K562 (cell line): Measurements from ENCODE around the gene LMOD1. TPM values are rescaled to one million over a fixed set of nuclear protein-coding genes. Genes with fewer than 3 reads are reported as not detected.

Experiments used
- MEIS2 ChIP-seq: fragments of 450-650 bp; IDR thresholded peaks from 2 replicates; pipeline ENCODE4 v1.6.1; 2014; ENCODE audit warnings: mild to moderate bottlenecking; ENCODE audit not compliant: partially characterized antibody
- MYNN ChIP-seq, 2 experiments: sonication (generic); formaldehyde crosslinking in 1 of 2; IDR thresholded peaks; 2 replicates each; pipeline versions ENCODE4 v1.5.0 to v1.6.1; 2016 to 2020; ENCODE audit warnings: antibody characterized with exemption in 1 of 2, missing genetic modification reagents in 1 of 2
- NR2F6 ChIP-seq: fragments of 450-650 bp; formaldehyde crosslinking; IDR thresholded peaks from 2 replicates; pipeline ENCODE4 v1.4.0; 2020; ENCODE audit warnings: mild to moderate bottlenecking
- OTX1 ChIP-seq: fragments of 450-650 bp; formaldehyde crosslinking; IDR thresholded peaks from 2 replicates; pipeline ENCODE4 v1.4.0; 2022; ENCODE audit warnings: mild to moderate bottlenecking
- PHB ChIP-seq: fragments of 250-450 bp; sonication (Bioruptor Pico); IDR thresholded peaks from 2 replicates; pipeline ENCODE4 v1.5.0; 2021
- RBM14 ChIP-seq: fragments of 200-400 bp; formaldehyde crosslinking; IDR thresholded peaks from 2 replicates; pipeline ENCODE4 v1.6.1; 2018; ENCODE audit warnings: low read depth, mild to moderate bottlenecking, low read length, moderate library complexity, borderline replicate concordance; ENCODE audit not compliant: insufficient read depth
- SOX6 ChIP-seq: fragments of 450-650 bp; IDR thresholded peaks from 2 replicates; pipeline ENCODE4 v1.6.1; 2014; ENCODE audit warnings: mild to moderate bottlenecking
- ZBTB1 ChIP-seq: sonication (generic); formaldehyde crosslinking; IDR thresholded peaks from 2 replicates; pipeline ENCODE4 v1.8.1; 2023; ENCODE audit warnings: missing genetic modification reagents, low read depth, mild to moderate bottlenecking, borderline replicate concordance
- ZNF212 ChIP-seq: fragments of 450-650 bp; formaldehyde crosslinking; IDR thresholded peaks from 2 replicates; pipeline ENCODE4 v1.4.0; 2020; ENCODE audit warnings: mild to moderate bottlenecking
- ZNF217 ChIP-seq: sonication (generic); formaldehyde crosslinking; IDR thresholded peaks from 2 replicates; pipeline ENCODE4 v1.8.0; 2022; ENCODE audit warnings: mild to moderate bottlenecking, missing genetic modification reagents
- polyA plus RNA-seq, 8 experiments: library from polyadenylated mRNA; depleted of rRNA in 4 of 8; stranded (reverse) in 5 of 8; unstranded in 3 of 8; fragments of >200 nt; fragmentation: Nextera tagmentation in 2 of 8; fragmentation: Illumina TruSeq in 1 of 8; extraction: Ambion mirVana in 2 of 8; extraction: Trizol in 1 of 8; gene quantifications; 2 replicates each; pipeline versions ENCODE4 v1.2.1 to v1.2.3, GENCODE V29; 2011 to 2014; ENCODE audit warnings: inconsistent platforms in 1 of 8, missing spikeins in 1 of 8
- total RNA-seq, 7 experiments: library from RNA; depleted of rRNA in 6 of 7; stranded (reverse); fragments of >200 nt in 6 of 7; fragmentation: Illumina TruSeq in 2 of 7; extraction: Trizol in 2 of 7; gene quantifications; 2 replicates each; pipeline versions ENCODE4 v1.2.1 to v1.2.3, GENCODE V29; 2011 to 2021; ENCODE audit warnings: low replicate concordance in 1 of 7
- TF ChIP-seq, protein P1 (sequence below): fragments of 450-650 bp; formaldehyde crosslinking; IDR thresholded peaks from 2 replicates; pipeline ENCODE4 v1.4.0; 2020; ENCODE audit warnings: mild to moderate bottlenecking, moderate library complexity
- TF ChIP-seq, protein P2 (sequence below): fragments of 450-650 bp; IDR thresholded peaks from 2 replicates; pipeline ENCODE4 v1.6.1; 2014; ENCODE audit warnings: low read depth, mild to moderate bottlenecking, moderate library complexity, borderline replicate concordance
- TF ChIP-seq, protein P3 (sequence below), 2 experiments: fragments of 450-650 bp; IDR thresholded peaks; 2 replicates each; pipeline ENCODE4 v1.6.1; 2016
- TF ChIP-seq, protein P4 (sequence below): fragments of 250-450 bp; sonication (Bioruptor Pico); IDR thresholded peaks from 2 replicates; pipeline ENCODE4 v1.8.0; 2022; ENCODE audit warnings: inconsistent platforms
- TF ChIP-seq, protein P5 (sequence below), 2 experiments: fragments of 200-800 bp in 1 of 2; sonication (Bioruptor generic) in 1 of 2; sonication (generic) in 1 of 2; formaldehyde crosslinking in 1 of 2; IDR thresholded peaks in 1 of 2; conservative IDR thresholded peaks in 1 of 2; 2 replicates each; pipeline versions ENCODE4 v1.5.0 to v1.6.1; 2016 to 2020; ENCODE audit warnings: missing compliant biosample characterization in 1 of 2, missing genetic modification characterization in 1 of 2, missing genetic modification reagents in 1 of 2
- TF ChIP-seq, protein P6 (sequence below): fragments of 250-450 bp; sonication (Bioruptor Pico); IDR thresholded peaks from 2 replicates; pipeline ENCODE4 v1.5.0; 2021; ENCODE audit warnings: mild to moderate bottlenecking, borderline replicate concordance

LMOD1 gene
- total and polyA plus RNA-seq, 9 of the 15 experiments (the other 6 are each of a cell fraction or from before 2014, with no cell fraction given) = 0.03 to 0.54 (median 0.38) TPM; not detected in 1

DNA sequence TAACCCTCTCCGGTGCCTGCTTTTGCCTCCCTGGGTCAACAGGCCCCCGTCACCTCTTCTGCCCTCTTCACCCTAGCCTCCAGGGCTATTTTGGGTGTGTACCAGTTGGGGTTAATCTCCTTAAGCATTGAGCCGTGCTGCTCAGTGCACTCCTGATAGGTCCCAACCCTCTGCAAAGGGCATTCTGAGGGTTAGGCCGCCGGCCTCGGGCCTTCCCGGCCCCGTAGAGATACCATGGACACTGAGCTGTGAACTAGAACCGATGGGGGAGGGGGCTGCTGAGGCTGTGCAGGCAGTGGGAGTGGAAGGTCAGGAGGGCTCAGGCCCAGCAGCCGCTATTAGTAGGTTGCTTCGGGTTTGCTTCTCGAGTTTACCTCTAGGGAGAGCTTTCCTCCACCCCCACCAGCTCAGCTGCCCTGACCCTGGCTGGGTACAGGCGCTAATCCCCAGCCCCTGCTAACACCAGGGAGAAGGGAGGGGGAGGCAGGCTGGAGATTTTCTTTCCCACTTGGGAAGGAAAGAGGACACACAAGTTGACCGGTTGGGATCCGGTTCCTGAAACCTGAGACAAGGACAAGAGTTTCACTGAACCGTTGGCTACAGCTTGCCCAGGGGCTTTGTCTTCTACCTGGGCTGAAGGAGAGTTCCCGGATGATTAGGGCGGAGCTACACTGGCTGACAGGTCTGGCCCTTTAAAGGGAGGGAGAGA lies 4.8 kb downstream of the LMOD1 start (continued):
- TF ChIP-seq ZNF217 (CRISPR knock-in tag) = no peak
- TF ChIP-seq MEIS2 = peak; percentile 27
- TF ChIP-seq, protein P1, sequence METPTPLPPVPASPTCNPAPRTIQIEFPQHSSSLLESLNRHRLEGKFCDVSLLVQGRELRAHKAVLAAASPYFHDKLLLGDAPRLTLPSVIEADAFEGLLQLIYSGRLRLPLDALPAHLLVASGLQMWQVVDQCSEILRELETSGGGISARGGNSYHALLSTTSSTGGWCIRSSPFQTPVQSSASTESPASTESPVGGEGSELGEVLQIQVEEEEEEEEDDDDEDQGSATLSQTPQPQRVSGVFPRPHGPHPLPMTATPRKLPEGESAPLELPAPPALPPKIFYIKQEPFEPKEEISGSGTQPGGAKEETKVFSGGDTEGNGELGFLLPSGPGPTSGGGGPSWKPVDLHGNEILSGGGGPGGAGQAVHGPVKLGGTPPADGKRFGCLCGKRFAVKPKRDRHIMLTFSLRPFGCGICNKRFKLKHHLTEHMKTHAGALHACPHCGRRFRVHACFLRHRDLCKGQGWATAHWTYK (CRISPR knock-in tag) = 0 out of 2 replicates have a peak, but pooled peaks have one; percentile 20
- no peak for TF ChIP-seq PHB
- peak; percentile 64 for TF ChIP-seq MYNN (IDR thresholded peaks at IDR 0.05)
- no peak for TF ChIP-seq MYNN (CRISPR knock-in tag; IDR thresholded peaks at IDR 0.05)
- TF ChIP-seq ZNF212 (CRISPR knock-in tag) = no peak
- TF ChIP-seq, protein P2, sequence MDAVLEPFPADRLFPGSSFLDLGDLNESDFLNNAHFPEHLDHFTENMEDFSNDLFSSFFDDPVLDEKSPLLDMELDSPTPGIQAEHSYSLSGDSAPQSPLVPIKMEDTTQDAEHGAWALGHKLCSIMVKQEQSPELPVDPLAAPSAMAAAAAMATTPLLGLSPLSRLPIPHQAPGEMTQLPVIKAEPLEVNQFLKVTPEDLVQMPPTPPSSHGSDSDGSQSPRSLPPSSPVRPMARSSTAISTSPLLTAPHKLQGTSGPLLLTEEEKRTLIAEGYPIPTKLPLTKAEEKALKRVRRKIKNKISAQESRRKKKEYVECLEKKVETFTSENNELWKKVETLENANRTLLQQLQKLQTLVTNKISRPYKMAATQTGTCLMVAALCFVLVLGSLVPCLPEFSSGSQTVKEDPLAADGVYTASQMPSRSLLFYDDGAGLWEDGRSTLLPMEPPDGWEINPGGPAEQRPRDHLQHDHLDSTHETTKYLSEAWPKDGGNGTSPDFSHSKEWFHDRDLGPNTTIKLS = peak; percentile 45; the same call in 1 of the 2 replicates
- TF ChIP-seq, protein P3, sequence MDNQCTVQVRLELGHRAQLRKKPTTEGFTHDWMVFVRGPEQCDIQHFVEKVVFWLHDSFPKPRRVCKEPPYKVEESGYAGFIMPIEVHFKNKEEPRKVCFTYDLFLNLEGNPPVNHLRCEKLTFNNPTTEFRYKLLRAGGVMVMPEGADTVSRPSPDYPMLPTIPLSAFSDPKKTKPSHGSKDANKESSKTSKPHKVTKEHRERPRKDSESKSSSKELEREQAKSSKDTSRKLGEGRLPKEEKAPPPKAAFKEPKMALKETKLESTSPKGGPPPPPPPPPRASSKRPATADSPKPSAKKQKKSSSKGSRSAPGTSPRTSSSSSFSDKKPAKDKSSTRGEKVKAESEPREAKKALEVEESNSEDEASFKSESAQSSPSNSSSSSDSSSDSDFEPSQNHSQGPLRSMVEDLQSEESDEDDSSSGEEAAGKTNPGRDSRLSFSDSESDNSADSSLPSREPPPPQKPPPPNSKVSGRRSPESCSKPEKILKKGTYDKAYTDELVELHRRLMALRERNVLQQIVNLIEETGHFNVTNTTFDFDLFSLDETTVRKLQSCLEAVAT (IDR thresholded peaks at IDR 0.05) = no peak
- TF ChIP-seq, protein P4, sequence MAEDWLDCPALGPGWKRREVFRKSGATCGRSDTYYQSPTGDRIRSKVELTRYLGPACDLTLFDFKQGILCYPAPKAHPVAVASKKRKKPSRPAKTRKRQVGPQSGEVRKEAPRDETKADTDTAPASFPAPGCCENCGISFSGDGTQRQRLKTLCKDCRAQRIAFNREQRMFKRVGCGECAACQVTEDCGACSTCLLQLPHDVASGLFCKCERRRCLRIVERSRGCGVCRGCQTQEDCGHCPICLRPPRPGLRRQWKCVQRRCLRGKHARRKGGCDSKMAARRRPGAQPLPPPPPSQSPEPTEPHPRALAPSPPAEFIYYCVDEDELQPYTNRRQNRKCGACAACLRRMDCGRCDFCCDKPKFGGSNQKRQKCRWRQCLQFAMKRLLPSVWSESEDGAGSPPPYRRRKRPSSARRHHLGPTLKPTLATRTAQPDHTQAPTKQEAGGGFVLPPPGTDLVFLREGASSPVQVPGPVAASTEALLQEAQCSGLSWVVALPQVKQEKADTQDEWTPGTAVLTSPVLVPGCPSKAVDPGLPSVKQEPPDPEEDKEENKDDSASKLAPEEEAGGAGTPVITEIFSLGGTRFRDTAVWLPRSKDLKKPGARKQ (CRISPR knock-in tag) = no peak
- TF ChIP-seq, protein P5, sequence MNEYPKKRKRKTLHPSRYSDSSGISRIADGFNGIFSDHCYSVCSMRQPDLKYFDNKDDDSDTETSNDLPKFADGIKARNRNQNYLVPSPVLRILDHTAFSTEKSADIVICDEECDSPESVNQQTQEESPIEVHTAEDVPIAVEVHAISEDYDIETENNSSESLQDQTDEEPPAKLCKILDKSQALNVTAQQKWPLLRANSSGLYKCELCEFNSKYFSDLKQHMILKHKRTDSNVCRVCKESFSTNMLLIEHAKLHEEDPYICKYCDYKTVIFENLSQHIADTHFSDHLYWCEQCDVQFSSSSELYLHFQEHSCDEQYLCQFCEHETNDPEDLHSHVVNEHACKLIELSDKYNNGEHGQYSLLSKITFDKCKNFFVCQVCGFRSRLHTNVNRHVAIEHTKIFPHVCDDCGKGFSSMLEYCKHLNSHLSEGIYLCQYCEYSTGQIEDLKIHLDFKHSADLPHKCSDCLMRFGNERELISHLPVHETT (CRISPR knock-in tag; conservative IDR thresholded peaks at IDR 0.05 in 1 of 2, IDR thresholded peaks at IDR 0.05 in 1 of 2) = no peak
- TF ChIP-seq OTX1 (CRISPR knock-in tag) = no peak
- TF ChIP-seq NR2F6 = no peak
- TF ChIP-seq RBM14 = no peak
- TF ChIP-seq SOX6 = 0 out of 2 replicates have a peak, but pooled peaks have one; percentile 13
- TF ChIP-seq, protein P6, sequence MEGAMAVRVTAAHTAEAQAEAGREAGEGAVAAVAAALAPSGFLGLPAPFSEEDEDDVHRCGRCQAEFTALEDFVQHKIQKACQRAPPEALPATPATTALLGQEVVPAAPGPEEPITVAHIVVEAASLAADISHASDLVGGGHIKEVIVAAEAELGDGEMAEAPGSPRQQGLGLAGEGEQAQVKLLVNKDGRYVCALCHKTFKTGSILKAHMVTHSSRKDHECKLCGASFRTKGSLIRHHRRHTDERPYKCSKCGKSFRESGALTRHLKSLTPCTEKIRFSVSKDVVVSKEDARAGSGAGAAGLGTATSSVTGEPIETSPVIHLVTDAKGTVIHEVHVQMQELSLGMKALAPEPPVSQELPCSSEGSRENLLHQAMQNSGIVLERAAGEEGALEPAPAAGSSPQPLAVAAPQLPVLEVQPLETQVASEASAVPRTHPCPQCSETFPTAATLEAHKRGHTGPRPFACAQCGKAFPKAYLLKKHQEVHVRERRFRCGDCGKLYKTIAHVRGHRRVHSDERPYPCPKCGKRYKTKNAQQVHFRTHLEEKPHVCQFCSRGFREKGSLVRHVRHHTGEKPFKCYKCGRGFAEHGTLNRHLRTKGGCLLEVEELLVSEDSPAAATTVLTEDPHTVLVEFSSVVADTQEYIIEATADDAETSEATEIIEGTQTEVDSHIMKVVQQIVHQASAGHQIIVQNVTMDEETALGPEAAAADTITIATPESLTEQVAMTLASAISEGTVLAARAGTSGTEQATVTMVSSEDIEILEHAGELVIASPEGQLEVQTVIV (CRISPR knock-in tag) = no peak
- no peak for TF ChIP-seq ZBTB1 (CRISPR knock-in tag)
